GM19099 (cell line): ENCODE results near the gene TAB2.

Experiments used
- POLR2A ChIP-seq: IDR thresholded peaks from 3 replicates; pipeline ENCODE4 v1.6.1; 2011; ENCODE audit warnings: low read depth; ENCODE audit not compliant: insufficient read length; ENCODE audit errors: extremely low read depth

TAB2 gene

DNA sequence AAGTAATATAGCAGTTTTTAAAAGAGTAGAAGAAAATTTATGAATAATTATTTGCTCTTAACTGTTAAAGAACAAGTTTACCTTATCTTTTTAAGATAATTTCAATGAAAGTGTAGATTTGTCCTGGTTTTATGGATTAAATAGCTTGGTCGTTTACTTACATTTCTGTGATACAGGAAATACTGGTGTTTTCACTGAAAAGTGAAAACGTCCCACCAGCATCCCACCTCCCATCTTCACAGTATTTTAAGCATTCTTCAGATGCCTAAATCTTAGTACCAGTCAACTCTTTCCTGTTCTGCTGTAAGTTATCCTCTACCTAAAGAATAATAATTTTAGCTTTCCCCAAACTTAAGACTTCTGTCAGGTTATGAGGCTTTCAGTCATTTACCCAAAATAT is 5.8 kb downstream of the TAB2 start:
- TF ChIP-seq POLR2A: no peak

DNA sequence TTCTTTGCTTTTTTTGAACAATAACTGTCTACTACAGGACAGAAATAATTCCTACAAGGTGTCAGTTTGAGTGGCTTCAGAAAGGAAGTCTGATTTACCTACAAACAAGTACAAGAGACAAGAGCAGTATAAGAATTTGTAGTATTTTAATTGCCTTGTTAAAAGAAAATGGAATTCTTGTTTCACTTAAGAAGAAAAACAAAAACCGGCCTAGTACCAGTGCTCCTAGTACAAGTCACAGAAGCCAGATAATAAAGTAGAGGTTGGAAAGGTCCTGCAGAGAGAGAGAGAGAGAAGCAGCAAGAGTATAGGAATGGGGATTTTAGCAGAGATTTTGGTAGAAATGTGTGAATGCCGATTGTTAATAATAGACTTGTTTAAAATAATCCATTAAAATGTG is 6.4 kb downstream of the TAB2 start:
- TF ChIP-seq POLR2A: no peak

DNA sequence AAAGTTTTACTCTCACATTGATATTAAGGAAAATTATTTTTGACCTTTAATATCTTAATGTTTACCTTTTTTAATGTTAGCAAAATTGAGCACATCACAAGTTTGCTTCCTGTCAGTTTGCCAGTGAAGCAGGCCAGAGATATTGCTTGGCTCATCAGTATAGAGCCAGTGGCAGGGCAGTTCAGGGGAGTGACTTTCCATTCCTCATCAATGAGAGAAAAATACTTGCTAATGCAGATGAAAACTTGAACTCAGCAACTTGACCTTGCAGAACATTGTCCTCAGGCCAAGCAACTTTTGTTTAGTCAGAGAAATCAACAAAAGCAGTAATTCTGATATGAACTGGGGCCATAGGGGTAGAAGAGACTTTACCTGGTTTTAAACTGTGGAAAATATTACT is 6.9 kb downstream of the TAB2 start:
- TF ChIP-seq POLR2A: no peak

- TF ChIP-seq POLR2A: no peak
Observed at GRCh38 chr6:149325648-149326236, 8.2 kb downstream of the TAB2 start.

GRCh38 chr6:149327638-149328037 is 10.1 kb downstream of the TAB2 start:
- TF ChIP-seq POLR2A: no peak

DNA sequence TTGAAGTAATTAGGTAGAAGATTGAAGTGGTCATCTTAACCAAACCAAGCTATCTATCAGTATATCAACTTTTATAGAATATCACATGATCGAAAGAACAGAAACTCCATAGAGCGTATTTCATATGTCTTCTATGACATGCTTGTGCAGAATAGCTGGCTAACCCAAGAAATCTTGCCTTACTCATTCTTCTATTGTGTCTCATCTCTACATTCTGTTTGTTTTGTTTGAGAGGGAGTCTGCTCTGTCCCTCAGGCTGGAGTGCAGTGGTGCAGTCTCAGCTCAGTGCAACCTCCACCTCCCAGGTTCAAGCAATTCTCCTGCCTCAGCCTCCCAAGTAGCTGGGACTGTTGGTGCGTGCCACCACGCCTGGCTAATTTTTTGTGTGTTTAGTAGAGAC is 10.6 kb downstream of the TAB2 start:
- TF ChIP-seq POLR2A: no peak

GRCh38 chr6:149329529-149329928 is 12.0 kb downstream of the TAB2 start:
- no peak for TF ChIP-seq POLR2A

DNA sequence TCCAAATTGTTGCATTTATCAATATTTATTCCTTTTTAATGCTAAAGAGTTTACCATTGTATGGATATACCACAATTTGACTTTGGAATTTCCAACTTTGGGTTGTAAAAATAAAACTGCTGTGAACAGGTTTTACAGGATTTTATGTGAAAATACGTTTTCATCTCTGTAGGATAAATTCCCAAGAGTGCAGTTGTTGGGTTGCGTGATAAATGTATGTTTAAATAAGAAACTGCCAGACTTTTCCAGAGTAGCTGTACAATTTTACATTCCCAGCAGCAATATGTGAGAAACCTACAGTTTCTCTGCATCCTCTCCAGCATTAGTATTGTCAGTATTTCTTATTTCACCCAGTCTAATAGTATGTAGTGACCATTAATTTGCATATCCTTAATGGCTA is 12.6 kb downstream of the TAB2 start:
- no peak for TF ChIP-seq POLR2A

- TF ChIP-seq POLR2A: no peak
Observed at GRCh38 chr6:149331043-149331807, 13.7 kb downstream of the TAB2 start.

DNA sequence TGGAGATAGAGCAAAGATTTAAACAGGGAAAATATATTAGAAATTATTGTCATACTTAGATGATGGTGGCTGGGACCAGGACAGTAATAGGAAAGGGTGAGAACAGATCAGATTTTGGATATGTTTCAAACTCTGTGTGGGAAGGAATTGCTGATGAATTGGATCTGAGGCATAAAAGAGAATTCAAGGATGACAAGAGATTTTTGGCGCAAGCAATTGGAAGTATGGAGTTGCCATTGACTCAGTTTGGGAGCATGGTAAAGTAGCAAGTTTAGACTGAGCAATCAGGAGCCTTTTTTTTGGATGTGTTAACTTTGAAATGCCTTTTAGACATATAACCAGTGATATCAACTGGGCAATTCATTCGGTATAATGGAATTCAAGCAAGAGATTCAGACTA is 14.4 kb downstream of the TAB2 start:
- TF ChIP-seq POLR2A: no peak

DNA sequence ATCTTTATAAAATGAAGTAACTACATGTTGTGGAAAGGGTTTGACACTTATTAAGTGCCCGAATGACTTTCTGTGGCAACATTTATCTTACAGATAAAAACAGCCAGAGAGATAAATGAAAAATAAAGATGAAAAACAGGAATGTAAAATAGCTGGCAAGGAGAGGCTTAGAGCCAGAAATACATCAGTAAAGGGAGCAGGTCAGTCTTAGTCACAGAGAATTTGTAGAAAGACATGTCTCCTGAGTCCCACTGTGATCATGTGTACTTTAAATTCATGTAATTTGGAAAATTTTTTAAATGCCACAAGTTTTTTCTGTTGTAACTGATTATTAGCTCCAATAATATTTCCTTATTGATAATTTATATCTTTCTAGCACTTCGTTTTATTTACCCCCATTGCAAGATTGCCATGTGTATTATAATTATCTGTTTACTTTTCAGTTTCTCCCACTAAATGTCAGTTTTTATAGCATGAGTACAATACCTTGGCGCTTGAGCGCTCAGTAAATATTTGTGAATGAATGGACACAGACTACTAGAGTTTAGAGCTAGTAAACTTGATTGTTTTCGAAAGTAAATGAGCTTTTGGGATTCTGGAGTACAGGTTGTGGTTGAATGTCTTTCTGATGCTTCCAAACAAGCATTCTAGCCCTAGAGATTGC is 15.2 kb downstream of the TAB2 start:
- TF ChIP-seq POLR2A: no peak

DNA sequence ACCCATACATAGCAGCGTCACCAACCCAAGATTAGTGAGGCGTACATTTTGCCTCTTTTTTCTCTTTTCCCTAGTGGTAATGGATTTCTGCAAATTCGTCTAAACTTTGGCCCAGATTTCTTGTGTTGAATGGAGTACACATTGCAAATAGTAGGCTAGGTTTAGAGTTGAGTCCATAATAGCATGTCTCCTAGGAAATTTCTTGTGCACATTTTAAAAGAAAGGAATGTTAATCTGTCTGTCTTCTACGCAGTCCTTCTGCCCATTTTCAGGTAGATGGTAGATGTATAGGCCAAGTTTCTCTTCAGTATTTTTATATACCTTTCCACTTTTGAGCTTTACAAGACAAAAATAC is 15.7 kb downstream of the TAB2 start:
- TF ChIP-seq POLR2A: no peak

- TF ChIP-seq POLR2A: no peak
Observed at GRCh38 chr6:149334201-149334600, 16.7 kb downstream of the TAB2 start.

DNA sequence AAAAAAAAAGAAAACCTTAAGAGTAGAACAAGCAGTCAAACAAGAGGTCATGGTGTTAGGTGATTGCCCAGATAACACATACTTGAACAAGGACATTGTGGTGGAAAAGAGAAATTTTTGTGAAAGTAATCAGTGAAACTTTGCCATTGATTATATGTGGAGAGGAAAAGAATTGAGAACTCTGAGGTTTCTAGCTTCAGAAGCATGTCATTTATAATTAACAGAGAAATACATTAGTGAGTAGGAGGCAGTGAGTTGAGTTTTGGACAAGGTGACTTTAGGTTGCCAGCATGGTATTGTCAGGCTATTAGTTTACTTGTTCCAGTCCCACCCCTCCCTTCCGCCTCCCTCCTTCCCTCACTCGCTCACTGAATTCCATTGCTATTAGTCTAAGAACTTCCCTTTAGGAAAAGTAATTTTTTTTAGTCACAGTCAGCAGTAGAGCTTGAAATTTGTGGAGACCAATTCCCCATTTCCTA is 17.2 kb downstream of the TAB2 start:
- no peak for TF ChIP-seq POLR2A

GRCh38 chr6:149335924-149336608 is 18.6 kb downstream of the TAB2 start:
- TF ChIP-seq POLR2A: no peak

- TF ChIP-seq POLR2A: no peak
Observed at GRCh38 chr6:149336609-149336928, 19.1 kb downstream of the TAB2 start.
